NCI-H82 (cell line): ENCODE measurements around the gene CFAP99.
"Not testable (repeated sequence)": the region's sequence is repeated elsewhere in the genome, so short reads cannot be mapped to it uniquely, and the experiment has no call there.

Experiments
- DNase-seq: peaks from one replicate; lab custom pipeline; 2025; lab: John Stamatoyannopoulos, UW

The CFAP99 gene

GRCh38 chr4:2449051-2449450, 30.3 kb downstream of the CFAP99 start:
- no peak for DNase-seq

GRCh38 chr4:2449511-2450392, 31.0 kb downstream of the CFAP99 start:
- no peak for DNase-seq

GRCh38 chr4:2450394-2451035, 31.8 kb downstream of the CFAP99 start:
- DNase-seq: no peak

GRCh38 chr4:2451036-2451520, 32.3 kb downstream of the CFAP99 start:
- no peak for DNase-seq

GRCh38 chr4:2451821-2452785, 33.3 kb downstream of the CFAP99 start:
- DNase-seq: no peak

GRCh38 chr4:2457481-2458295, 38.9 kb downstream of the CFAP99 start:
- DNase-seq: no peak

GRCh38 chr4:2458546-2459491, 40.1 kb downstream of the CFAP99 start:
- no peak for DNase-seq

- DNase-seq: no peak
Observed at GRCh38 chr4:2459589-2460349, 41.0 kb downstream of the CFAP99 start.

GRCh38 chr4:2461246-2461960, 42.6 kb downstream of the CFAP99 start:
- DNase-seq: no peak

- DNase-seq: peak; percentile 74
Observed at GRCh38 chr4:2462218-2462991, 43.6 kb downstream of the CFAP99 start.

- DNase-seq: no peak
Observed at GRCh38 chr4:2462992-2463762, 44.4 kb downstream of the CFAP99 start.

GRCh38 chr4:2465032-2465431, 46.3 kb downstream of the CFAP99 start:
- no peak for DNase-seq

- DNase-seq: not testable (repeated sequence)
Observed at GRCh38 chr4:2465544-2465943, 46.8 kb downstream of the CFAP99 start.

GRCh38 chr4:2468456-2469191, 49.9 kb downstream of the CFAP99 start, which contains the start of gene RNF4:
RNF4 (plus strand) TSS chr4:2469106; CDS start chr4:2490494, 21,388 bp downstream.
- peak; percentile 97 for DNase-seq

GRCh38 chr4:2469192-2469984, 50.6 kb downstream of the CFAP99 start:
- DNase-seq: peak; percentile 45
